OCI-LY1 (cell line): ENCODE measurements around the gene RAB3IL1.

ENCODE experiments used
- H2AFZ ChIP-seq: fragments of 200-600 bp; sonication (generic), shearing (Covaris generic); 2 replicates; pipeline ENCODE4 v1.6.0; 2014; ENCODE audit warnings: antibody characterized with exemption, mild to moderate bottlenecking, low read length
- H3F3A ChIP-seq: fragments of 200-600 bp; sonication (generic), shearing (Covaris generic); 2 replicates; pipeline ENCODE4 v1.6.0; 2014; ENCODE audit warnings: mild to moderate bottlenecking, antibody characterized with exemption, low read length, moderate library complexity; ENCODE audit not compliant: insufficient read depth
- H3K27ac ChIP-seq: fragments of 200-600 bp; sonication (generic); 2 replicates; pipeline ENCODE4 v1.5.1; 2014; ENCODE audit warnings: low read length, mixed run types, mild to moderate bottlenecking, low read depth; ENCODE audit not compliant: poor library complexity, severe bottlenecking
- H3K27me3 ChIP-seq: fragments of 200-600 bp; sonication (generic); 2 replicates; pipeline ENCODE4 v1.6.0; 2014; ENCODE audit warnings: antibody characterized with exemption, mild to moderate bottlenecking, low read length, moderate library complexity; ENCODE audit not compliant: insufficient read depth
- H3K36me3 ChIP-seq: fragments of 200-600 bp; sonication (generic); 2 replicates; pipeline ENCODE4 v1.6.1; 2014; ENCODE audit warnings: mild to moderate bottlenecking, antibody characterized with exemption, low read length, moderate library complexity, mixed read lengths; ENCODE audit not compliant: insufficient read depth
- H3K4me1 ChIP-seq: fragments of 200-600 bp; sonication (generic); 2 replicates; pipeline ENCODE4 v1.5.1; 2014; ENCODE audit warnings: mild to moderate bottlenecking, low read length, moderate library complexity; ENCODE audit not compliant: insufficient read depth, severe bottlenecking
- H3K4me2 ChIP-seq: fragments of 200-600 bp; sonication (generic), shearing (Covaris generic); 2 replicates; pipeline ENCODE4 v1.6.1; 2014; ENCODE audit warnings: low read length
- H3K4me3 ChIP-seq: fragments of 200-600 bp; sonication (generic); 2 replicates; pipeline ENCODE4 v1.5.1; 2014; ENCODE audit warnings: low read length, low read depth, mild to moderate bottlenecking, mixed read lengths; ENCODE audit not compliant: poor library complexity, severe bottlenecking
- H3K79me2 ChIP-seq: fragments of 200-600 bp; shearing (Covaris generic); 2 replicates; pipeline ENCODE4 v1.6.1; 2016; ENCODE audit warnings: mixed run types, low read length, mixed read lengths; ENCODE audit not compliant: insufficient read depth
- H3K9ac ChIP-seq: fragments of 200-600 bp; sonication (generic), shearing (Covaris generic); 2 replicates; pipeline ENCODE4 v1.6.1; 2014; ENCODE audit warnings: mild to moderate bottlenecking, low read length, mixed read lengths
- H3K9me2 ChIP-seq: fragments of 200-600 bp; sonication (generic), shearing (Covaris generic); 2 replicates; pipeline ENCODE4 v1.6.1; 2014; ENCODE audit warnings: low read depth, mild to moderate bottlenecking, low read length, mixed read lengths
- H3K9me3 ChIP-seq: fragments of 200-600 bp; shearing (Covaris generic); 2 replicates; pipeline ENCODE4 v1.6.1; 2014; ENCODE audit warnings: low read length, mixed read lengths
- H4K20me1 ChIP-seq: fragments of 200-600 bp; sonication (generic), shearing (Covaris generic); 2 replicates; pipeline ENCODE4 v1.6.0; 2016; ENCODE audit warnings: mild to moderate bottlenecking, low read length; ENCODE audit not compliant: insufficient read depth
- CTCF ChIP-seq: fragments of 200-600 bp; sonication (generic), shearing (Covaris generic); IDR thresholded peaks from 2 replicates; pipeline ENCODE4 v1.5.1; 2017; ENCODE audit warnings: mild to moderate bottlenecking, antibody characterized with exemption, low read length, moderate library complexity, mixed read lengths
- EZH2 ChIP-seq: fragments of 200-600 bp; sonication (generic), shearing (Covaris generic); IDR thresholded peaks from 2 replicates; pipeline ENCODE4 v1.8.0; 2017; ENCODE audit warnings: borderline replicate concordance, mixed run types, mild to moderate bottlenecking, antibody characterized with exemption, low read length, moderate library complexity, mixed read lengths

RAB3IL1 gene

GRCh38 chr11:61935861-61936260, 18.5 kb upstream of the RAB3IL1 start:
- no peaks in the 10 kb centered on the region; the same call in 1 of the 2 replicates for H3K36me3 ChIP-seq
- no peaks in the 10 kb centered on the region; the same call in 1 of the 2 replicates for H3K27me3 ChIP-seq
- no peak overlapping the region for H3K4me3 ChIP-seq
- no peaks in the 10 kb centered on the region for H3K9me2 ChIP-seq
- no peak overlapping the region for H2AFZ ChIP-seq
- H3F3A ChIP-seq, result no peaks in the 10 kb centered on the region
- TF ChIP-seq CTCF (no peak), EZH2 (no peak)
- H3K4me2 ChIP-seq, result no peak overlapping the region
- H3K9me3 ChIP-seq, result peaks cover 6% of the 10 kb centered on the region; the same call in 1 of the 2 replicates
- H4K20me1 ChIP-seq, result no peaks in the 10 kb centered on the region
- no peak overlapping the region for H3K9ac ChIP-seq
- no peak overlapping the region for H3K27ac ChIP-seq
- no peaks in the 10 kb centered on the region for H3K4me1 ChIP-seq
- no peaks in the 10 kb centered on the region for H3K79me2 ChIP-seq

- H3K27ac ChIP-seq, result no peak overlapping the region
- no peaks in the 10 kb centered on the region for H3F3A ChIP-seq
- H3K4me3 ChIP-seq, result no peak overlapping the region
- no peak overlapping the region for H3K4me2 ChIP-seq
- no peaks in the 10 kb centered on the region for H3K36me3 ChIP-seq
- no peak for TF ChIP-seq CTCF
- TF ChIP-seq EZH2, result no peak
- H3K79me2 ChIP-seq, result no peaks in the 10 kb centered on the region
- no peak overlapping the region for H2AFZ ChIP-seq
- H3K9me3 ChIP-seq, result peaks cover 2% of the 10 kb centered on the region; the same call in 1 of the 2 replicates
- no peaks in the 10 kb centered on the region for H3K9me2 ChIP-seq
- H3K9ac ChIP-seq, result no peak overlapping the region
- no peaks in the 10 kb centered on the region for H4K20me1 ChIP-seq
- H3K4me1 ChIP-seq, result no peaks in the 10 kb centered on the region
- no peaks in the 10 kb centered on the region; the same call in 1 of the 2 replicates for H3K27me3 ChIP-seq
Measured at GRCh38 chr11:61930933-61931332, 13.6 kb upstream of the RAB3IL1 start.

GRCh38 chr11:61928606-61929005, 11.2 kb upstream of the RAB3IL1 start:
- Histone ChIP-seq H3K27ac (no peak overlapping the region), H3K4me3 (no peak overlapping the region), H3K4me1 (no peaks in the 10 kb centered on the region), H4K20me1 (no peaks in the 10 kb centered on the region), H3K79me2 (no peaks in the 10 kb centered on the region), H3K27me3 (no peaks in the 10 kb centered on the region; the same call in 1 of the 2 replicates), H3K36me3 (no peaks in the 10 kb centered on the region), H3K4me2 (no peak overlapping the region), H3F3A (no peaks in the 10 kb centered on the region), H2AFZ (no peak overlapping the region), H3K9ac (no peak overlapping the region), H3K9me2 (no peaks in the 10 kb centered on the region), H3K9me3 (peaks cover 2% of the 10 kb centered on the region; the same call in 1 of the 2 replicates)
- TF ChIP-seq EZH2 (no peak), CTCF (no peak)
